GM19455 (cell line): Measurements from ENCODE around the gene NR1H3.

Experiments
- ATAC-seq: cut with Tn5 transposase; IDR thresholded peaks from one replicate; pipeline ENCODE4 v1.9.1; 2021; ENCODE audit not compliant: unreplicated experiment

Gene NR1H3

DNA sequence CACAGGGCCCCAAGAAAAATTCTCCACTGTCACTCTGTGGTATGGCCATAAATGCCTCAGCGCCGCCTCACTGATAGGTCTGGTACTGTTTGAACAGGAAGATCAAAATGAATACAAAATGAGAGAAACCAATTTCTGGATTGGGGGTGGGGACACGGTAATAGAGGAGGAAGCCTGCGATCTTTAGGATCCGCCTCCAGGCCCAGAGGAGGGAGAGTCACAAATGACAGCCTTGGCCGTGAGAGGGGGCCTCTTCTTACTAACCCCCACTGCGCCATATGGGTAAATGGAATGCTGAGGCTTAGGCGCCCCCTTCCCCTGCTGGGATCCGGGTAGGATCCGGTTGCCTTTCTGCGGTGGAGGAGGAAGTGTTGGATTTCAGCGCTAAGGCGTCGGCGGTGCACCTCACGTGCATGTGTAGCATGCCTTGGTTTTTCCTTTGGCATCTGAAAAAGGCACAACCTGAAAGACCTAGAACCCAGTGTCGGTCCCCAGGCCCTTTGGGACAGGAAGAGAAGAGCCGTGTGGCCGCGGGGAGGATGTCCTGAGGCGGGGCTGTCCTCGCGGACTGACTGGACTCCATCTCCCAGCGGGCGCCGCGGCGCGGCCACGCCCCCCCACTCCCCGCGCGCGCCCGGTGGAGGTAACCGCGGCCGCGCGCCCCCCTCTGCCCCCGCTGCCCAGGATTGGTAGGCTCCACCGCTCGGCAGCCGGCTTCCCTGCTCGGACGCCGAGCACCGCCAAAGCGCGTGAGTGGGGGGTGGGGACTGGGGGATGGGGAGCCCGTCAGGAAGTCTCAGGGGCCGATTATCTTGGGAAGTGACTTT, 11.4 kb downstream of the NR1H3 start:
- peak; percentile 48 for ATAC-seq

DNA sequence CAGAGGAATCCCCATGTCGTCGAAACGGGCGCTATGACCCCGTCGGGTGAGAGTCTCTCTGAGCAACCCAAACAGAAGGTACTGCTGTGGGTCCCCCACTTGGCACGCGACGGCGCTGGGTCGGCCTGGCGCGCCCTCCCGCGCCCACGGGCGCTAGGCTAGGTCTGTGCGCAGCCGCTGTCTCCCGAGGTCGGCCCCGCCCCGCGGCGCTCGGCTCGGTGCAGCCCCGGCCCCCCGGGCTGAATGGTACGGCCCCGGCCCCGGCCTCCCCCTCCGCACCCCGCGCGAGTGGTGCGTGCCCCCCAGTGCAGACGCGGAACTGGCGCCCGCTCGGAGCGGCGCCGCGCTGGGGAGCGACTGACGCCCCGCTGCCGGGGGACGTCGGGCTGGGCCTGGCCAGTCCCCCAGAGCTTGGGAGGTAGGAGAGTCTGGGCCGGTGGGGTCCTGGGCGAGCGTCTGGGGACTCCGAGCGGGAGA, 12.1 kb downstream of the NR1H3 start, which contains the start of gene MADD:
TSS of gene MADD (plus strand) at position 305 of the 477 bp plus-strand sequence.
- peak; percentile 75 for ATAC-seq

DNA sequence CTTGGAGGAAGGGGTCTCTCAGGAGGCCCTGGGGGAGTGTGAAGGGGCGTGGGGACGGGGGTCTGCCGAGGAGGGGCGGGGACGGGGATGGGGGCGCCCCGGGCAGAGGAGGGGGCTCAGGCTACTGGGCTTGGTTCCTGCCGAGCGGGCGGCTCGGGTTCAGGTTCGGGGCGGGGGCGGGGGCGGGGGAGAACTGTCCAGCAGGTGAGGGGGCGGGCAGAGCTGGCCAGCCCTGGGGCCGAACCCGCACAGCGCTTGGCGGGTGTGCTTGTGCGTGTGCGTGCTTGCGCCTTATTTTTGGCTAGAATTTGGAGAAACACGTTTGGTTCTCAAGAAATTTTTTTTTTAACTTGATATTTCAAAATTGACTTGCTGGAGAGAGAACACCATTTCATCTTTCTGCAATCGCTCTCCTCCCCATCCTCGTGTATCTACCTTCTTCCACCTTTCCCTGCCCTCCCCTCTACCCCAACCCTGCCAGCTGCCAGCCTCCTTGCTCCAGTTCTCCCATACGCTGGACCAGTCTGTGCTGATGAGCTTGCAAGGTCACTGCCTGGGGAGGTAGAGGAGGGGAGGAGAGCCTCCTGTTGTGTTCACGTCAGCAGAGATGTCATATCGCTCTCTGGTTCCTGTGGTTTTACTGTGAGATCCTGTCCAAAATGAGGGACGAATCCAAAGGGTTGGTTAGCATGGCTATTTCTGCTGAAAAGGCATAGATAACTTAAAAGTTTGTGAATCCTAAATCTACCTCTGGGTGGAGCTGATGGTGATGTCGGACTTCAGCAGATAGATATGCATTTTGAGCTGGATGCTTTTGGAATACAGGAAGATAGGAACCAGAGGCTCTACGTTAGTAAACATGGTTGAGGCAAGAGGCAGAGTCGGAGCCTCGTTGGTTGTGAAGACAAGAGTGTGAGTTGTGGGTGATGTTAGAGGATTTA, 12.8 kb downstream of the NR1H3 start:
- ATAC-seq, result no peak

DNA sequence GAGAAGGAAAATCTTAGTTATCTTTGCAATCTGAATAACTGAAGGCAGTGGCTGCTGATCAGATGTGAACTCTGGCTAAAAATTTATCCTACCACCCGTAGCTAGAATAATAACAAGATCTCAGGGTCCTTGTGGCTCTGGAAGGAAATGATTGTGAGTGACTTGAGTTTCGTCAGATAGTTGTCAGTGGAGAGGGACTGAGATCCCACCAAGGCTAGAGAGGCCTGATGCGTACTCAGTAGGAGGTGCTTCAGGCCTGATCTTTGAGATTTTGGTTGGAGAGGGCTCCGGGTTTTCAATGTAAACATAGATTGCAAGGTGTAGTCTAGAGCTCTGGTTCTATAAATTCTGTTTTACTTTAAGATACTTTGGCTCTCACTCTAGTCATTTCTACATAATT, 13.5 kb downstream of the NR1H3 start:
- no peak for ATAC-seq

DNA sequence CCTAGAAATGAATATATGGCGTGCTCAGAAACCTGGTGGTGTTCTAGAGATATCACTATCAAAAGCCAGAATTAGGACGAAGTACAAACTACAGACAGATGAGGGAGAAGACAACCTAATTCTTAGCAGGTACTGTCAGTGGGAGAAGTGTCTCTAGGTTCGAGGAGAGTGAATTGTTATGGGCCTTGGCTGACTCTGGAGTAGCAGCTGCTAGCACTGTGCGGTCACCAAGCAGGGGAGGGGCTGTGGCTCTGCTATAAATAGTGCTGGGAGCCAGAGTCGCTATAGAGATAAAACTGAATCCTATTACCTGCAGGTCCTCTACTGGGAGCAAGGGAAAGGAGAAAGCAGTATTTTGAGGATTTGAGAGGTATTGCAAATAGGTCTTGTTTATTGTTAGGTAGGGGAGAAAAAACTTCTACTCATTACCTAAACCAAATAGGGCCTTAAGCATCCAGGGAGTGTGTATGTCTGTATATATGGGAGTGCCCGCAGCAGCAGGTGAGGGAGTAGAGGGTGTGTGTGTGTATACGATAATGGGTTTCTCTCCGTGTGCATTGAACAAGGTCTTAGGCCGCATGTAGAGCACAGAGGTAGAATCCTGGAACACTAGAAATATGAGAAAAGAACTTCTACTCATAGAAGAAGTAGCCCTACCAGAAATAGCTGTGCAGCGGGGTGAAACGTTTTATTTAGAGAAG, 14.3 kb downstream of the NR1H3 start:
- no peak for ATAC-seq

DNA sequence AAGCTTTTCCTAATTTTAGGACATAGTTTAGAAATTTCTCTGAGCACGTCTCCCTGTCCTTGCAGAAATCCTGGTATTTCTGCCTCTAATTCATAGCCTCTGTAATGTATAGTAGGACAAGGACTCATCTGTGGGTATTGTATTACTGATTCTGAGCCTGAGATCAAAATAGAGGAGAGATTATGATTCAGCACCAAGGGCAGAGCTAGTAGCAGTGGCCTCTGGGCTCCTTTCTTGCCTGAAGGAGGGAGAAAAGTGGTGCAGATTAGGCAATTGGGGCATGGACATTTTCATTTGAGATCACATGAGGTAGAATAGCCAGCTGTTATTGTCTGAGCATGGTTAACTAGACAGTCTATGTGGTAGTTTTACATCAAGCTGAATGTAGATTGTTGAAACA, 14.9 kb downstream of the NR1H3 start:
- ATAC-seq, result no peak

DNA sequence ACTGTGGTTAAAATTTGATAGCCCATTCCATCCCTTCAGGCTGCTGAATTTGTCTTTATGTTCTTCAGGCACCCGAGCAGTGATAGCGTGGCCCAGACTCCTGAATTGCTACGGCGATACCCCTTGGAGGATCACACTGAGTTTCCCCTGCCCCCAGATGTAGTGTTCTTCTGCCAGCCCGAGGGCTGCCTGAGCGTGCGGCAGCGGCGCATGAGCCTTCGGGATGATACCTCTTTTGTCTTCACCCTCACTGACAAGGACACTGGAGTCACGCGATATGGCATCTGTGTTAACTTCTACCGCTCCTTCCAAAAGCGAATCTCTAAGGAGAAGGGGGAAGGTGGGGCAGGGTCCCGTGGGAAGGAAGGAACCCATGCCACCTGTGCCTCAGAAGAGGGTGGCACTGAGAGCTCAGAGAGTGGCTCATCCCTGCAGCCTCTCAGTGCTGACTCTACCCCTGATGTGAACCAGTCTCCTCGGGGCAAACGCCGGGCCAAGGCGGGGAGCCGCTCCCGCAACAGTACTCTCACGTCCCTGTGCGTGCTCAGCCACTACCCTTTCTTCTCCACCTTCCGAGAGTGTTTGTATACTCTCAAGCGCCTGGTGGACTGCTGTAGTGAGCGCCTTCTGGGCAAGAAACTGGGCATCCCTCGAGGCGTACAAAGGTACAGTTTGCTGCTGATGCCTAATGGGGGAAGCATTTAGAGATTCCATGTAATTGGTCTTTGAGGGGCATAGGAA, 16.9 kb downstream of the NR1H3 start:
- ATAC-seq, result no peak

DNA sequence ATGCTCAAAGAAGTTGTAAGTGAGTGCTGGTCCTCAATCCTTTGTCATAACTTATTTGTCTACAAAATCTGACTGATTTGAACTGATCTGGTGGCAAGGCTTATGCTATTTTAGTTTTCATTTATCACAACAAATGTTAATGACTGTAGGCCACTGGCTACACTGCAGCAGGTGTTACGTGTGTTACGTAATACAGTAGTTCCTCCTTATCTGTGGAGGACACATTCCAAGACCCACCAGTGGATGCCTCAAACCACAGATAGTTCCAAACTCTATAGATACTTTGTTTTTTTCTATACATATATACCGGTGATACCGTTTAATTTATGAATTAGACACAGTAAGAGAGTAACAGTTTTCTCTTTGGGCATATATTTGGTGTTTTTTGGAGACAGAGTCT, 19.1 kb downstream of the NR1H3 start:
- no peak for ATAC-seq

DNA sequence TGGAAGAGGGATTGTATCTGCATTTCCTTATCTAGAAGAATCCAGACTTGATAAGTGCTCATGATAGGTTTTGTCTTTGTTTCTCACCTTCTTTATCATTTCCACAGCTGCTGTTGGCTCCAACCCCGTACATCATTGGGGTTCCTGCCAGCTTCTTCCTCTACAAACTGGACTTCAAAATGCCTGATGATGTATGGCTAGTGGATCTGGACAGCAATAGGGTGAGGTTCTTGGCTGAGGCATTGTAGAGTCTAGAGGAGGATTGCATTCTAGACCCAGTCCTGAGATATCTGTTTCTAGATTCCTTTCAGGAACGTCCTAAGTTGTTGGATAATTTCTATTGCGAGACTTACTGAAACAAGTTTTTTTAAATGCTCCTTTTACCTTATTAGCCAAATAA, 20.3 kb downstream of the NR1H3 start:
- no peak for ATAC-seq

DNA sequence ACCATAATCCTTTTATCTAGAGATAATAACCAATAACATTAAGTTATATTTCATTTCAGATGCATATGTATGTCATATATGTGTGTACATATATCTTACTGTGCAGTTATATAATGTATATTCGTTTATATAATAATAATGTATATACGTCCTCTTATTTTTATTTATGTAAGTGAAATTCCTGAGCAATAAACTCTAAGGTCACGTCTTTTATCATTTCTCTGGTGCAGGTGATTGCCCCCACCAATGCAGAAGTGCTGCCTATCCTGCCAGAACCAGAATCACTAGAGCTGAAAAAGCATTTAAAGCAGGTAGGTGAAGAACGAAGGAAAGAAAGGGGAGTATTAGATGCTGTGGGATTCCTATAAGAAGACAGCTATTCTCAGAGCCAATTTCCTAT, 21.0 kb downstream of the NR1H3 start:
- no peak for ATAC-seq

DNA sequence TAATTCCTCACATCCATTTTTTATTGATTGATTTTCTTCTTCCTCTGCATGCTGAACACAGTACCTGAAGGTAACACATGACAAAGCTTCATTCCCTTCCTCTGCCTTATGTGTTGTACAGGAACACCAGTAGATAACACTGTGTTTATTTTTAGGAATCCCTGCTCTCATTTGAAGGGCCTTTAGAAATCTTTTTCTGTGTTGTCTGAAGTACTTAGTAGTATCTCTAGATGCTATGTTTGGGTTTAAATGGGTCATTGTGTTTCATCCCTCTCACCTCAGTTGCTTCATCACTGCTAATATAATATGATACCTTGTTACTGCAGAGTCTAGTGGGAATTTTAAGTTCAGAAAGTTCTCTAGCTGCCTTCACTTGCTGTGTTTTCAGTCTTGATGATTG, 22.3 kb downstream of the NR1H3 start:
- no peak for ATAC-seq

DNA sequence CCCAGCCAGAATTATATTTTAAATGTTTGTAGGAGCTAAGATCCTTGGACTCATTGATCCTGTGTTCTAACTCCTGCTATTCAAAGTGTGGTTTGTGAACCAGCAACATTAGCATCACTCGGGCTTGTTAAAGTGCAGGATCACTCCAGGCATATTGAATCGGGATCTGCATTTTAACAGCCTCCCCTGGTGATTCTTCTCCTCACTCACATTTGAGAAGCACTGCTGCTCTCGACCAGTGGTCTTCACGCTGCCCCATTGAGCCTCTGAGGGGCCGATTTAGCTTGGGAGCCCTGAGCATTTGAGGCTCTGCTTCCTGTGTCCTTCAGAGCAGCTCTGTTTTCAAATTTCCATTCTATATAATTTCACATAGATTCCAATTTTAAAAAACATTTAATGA, 23.1 kb downstream of the NR1H3 start:
- no peak for ATAC-seq

DNA sequence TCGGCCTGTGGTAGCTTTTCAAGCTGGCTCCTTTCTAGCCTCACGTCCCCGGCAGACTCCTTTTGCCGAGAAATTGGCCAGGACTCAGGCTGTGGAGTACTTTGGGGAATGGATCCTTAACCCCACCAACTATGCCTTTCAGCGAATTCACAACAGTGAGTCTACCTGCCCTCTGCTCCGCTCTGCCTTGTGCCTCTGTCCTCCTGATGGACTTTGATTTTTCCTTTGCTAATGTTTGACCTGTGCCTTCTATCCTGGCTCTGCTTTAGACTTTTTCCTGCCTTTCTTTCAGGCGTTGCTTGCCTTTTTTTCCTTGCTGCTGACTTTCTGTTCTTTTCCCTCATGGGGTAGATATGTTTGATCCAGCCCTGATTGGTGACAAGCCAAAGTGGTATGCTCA, 24.7 kb downstream of the NR1H3 start:
- no peak for ATAC-seq

DNA sequence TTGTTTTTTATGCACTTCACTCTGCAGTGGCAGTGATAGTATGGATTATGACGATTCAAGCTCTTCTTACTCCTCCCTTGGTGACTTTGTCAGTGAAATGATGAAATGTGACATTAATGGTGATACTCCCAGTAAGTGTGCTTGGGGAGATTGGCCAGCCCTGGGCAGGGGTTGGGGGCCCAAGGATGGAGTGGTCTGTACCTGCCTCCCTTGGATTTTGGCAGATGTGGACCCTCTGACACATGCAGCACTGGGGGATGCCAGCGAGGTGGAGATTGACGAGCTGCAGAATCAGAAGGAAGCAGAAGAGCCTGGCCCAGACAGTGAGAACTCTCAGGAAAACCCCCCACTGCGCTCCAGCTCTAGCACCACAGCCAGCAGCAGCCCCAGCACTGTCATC, 26.4 kb downstream of the NR1H3 start:
- no peak for ATAC-seq

DNA sequence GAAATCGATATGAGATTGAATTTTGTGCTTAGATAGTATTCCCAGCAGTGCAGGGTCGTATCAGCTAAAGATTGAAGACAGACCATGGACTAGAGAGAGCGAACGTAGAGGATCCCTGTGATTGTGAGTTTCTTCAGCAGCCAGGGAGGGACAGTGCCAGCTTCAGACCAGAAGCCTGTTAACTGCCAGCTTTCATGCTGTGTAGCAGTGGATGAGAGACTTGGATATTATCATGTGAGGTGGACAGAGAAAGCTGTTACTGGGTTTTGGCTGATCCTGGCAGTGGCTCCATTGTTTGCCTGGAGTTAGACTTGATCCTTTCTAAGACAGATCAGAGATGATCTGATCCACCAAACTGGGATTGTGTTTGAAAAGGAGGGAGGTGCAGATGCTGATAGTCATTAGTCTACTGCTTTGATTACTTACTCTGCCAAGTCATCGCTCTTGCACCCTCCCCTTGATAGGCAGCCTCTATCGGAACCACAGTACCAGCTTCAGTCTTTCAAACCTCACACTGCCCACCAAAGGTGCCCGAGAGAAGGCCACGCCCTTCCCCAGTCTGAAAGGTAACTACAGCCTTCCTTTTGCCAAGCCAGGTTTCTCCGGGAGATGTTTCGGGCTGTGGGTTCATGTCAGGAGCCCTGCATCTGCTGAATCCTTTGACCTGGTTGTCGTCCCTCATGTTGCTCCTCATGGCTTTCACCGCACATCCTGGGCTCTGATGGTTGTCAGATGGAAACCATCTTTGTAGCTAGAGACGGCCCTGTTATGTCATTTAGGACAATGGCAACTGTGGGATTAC, 28.4 kb downstream of the NR1H3 start:
- no peak for ATAC-seq

DNA sequence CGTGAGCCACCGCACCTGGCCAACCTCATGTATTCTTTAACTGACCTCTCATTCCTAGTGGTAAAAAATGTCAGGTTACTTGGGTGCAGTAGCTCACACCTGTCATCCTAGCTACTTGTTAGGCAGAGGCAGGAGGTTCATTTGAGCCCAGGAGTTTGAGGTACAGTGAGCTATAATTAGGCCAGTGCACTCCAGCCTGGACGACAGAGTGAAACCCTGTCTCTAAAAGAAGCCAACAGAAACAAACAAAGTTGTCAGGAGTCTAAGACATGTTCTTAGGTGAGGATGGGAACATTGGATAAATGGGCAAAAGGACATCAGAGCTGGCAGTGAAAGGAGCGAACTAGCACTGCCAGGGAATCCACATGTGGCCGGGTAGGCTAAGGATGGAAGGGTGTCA, 30.3 kb downstream of the NR1H3 start:
- no peak for ATAC-seq

DNA sequence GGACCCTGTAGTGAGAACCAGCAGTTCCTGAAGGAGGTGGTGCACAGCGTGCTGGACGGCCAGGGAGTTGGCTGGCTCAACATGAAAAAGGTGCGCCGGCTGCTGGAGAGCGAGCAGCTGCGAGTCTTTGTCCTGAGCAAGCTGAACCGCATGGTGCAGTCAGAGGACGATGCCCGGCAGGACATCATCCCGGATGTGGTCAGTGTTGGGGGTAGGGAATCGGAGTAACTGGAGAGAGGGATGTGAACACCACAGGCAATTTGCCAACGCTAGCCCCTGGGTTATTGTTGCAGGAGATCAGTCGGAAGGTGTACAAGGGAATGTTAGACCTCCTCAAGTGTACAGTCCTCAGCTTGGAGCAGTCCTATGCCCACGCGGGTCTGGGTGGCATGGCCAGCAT, 32.1 kb downstream of the NR1H3 start:
- ATAC-seq, result no peak

DNA sequence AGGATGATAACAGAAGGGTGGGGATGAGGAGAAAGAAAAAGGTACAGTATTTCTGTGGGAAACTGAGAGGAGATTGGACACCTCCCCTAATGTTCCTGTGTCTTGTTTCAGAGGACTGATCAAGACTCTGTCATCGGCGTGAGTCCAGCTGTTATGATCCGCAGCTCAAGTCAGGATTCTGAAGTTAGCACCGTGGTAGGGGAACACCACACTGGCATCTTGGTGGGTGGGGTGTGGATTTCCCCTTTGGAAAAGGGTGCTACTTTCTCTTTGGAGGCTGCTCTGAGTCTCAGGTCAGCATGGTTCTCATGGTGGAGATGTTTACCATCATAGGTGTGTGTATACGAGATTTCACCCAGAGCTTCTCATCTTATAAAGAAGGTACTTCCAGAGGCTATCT, 37.6 kb downstream of the NR1H3 start:
- no peak for ATAC-seq

DNA sequence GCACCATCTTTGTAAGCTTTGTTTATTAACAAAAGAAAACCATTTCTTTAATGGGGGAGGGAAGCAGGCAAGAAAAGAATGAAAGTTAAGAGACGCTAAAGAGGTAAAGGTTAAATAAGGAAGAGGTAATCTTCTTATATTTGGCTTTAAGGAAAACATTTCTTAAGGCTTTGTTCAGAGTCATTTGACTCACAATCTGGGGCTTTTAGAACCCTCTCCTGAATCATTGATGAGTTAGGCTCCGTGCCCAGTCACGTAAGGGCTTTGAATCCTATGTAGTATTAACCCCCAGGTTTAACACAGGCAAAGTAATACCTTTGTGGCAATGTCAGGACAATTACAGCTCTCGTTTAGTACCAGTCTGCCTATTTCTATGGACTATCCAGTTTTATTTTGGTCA, 38.2 kb downstream of the NR1H3 start:
- ATAC-seq, result no peak

DNA sequence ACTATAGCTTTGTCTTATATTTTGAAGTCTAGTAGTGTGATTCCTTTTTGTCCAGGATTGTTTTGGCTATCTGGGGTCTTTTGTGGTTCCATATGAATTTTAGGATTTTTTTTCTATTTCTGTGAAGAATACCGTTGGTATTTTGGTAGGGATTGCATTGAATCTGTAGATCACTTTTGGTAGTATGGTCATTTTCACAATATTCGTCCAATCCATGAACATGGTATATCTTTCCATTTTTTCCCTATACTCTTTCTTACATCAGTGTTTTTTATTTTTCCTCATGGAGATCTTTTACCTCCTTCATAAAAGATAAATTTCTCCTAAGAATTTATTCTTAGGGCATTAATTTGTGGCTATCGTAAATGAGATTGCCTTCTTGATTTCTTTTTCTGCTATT, 41.3 kb downstream of the NR1H3 start:
- no peak for ATAC-seq
